Kidney (tissue), 14 donors: Measurements from ENCODE around the gene C10orf62. TPM values are rescaled to one million over a fixed set of nuclear protein-coding genes. Genes with fewer than 3 reads are reported as not detected.

Source experiments
- DNase-seq, 5 donors: peaks; one replicate each; pipeline ENCODE4 v3.0.0-alpha.2; 2013 to 2020
- FAIRE-seq: peaks from 2 replicates; lab custom pipeline; 2012; peaks lifted over from hg19 to GRCh38; lab: Jason Lieb, UNC
- H3K27ac ChIP-seq, 2 donors: one replicate each; pipeline ENCODE4 v1.7.0; 2013; ENCODE audit warnings: low read depth in 2 of 2, low read length in 2 of 2, inconsistent platforms in 1 of 2
- H3K27me3 ChIP-seq: one replicate; pipeline ENCODE4 v1.7.1; 2013; ENCODE audit warnings: low read length, inconsistent platforms; ENCODE audit not compliant: control insufficient read depth, insufficient read depth
- H3K36me3 ChIP-seq, 3 donors: one replicate each; pipeline versions ENCODE4 v1.7.0 to v1.7.1; 2013; ENCODE audit warnings: low read length in 3 of 3, control low read depth in 1 of 3, inconsistent platforms in 1 of 3; ENCODE audit not compliant: insufficient read depth in 3 of 3, control insufficient read depth in 2 of 3
- H3K4me1 ChIP-seq, 3 donors: one replicate each; pipeline versions ENCODE4 v1.7.0 to v1.7.1; 2013; ENCODE audit warnings: low read length in 3 of 3, inconsistent platforms in 1 of 3, low read depth in 1 of 3; ENCODE audit not compliant: control insufficient read depth in 2 of 3, insufficient read depth in 2 of 3
- H3K4me3 ChIP-seq, 3 donors: one replicate each; pipeline versions ENCODE4 v1.7.0 to v1.8.1; 2013; ENCODE audit warnings: low read length in 3 of 3, control low read depth in 1 of 3, inconsistent platforms in 1 of 3
- H3K9ac ChIP-seq, 3 donors: one replicate each; pipeline versions ENCODE4 v1.7.0 to v1.7.1; 2013; ENCODE audit warnings: low read length in 3 of 3, control low read depth in 1 of 3, inconsistent platforms in 1 of 3
- H3K9me3 ChIP-seq, 3 donors: one replicate each; pipeline versions ENCODE4 v1.7.0 to v1.7.1; 2013; ENCODE audit warnings: low read length in 3 of 3, control low read depth in 1 of 3, inconsistent platforms in 1 of 3; ENCODE audit not compliant: control insufficient read depth in 2 of 3, insufficient read depth in 1 of 3
- intact Hi-C: fragments of 100-400 bp; cut with DNase I; formaldehyde crosslinking; loops from one replicate; pipeline ENCODE4 v1.11.1; 2022
- polyA plus RNA-seq: library from polyadenylated mRNA; stranded (reverse); fragments of 350-450 nt; fragmentation: Illumina TruSeq; extraction: RNeasy Lipid Tissue Mini Kit (QIAGEN cat#74804); gene quantifications from one replicate; pipeline ENCODE4 v1.2.3, GENCODE V29; 2014; ENCODE audit warnings: low read depth, low replicate concordance; ENCODE audit not compliant: insufficient read depth
- total RNA-seq: library from RNA; stranded (reverse); fragmentation: NEBNext Ultra II Directional; extraction: Animal tissue kit (Norgen Biotek cat#: 25700); gene quantifications from one replicate; pipeline ENCODE4 v1.2.1, GENCODE V29; 2021
- TF ChIP-seq, protein P1 (sequence below): IDR thresholded peaks from 3 replicates; pipeline ENCODE4 v1.5.1; 2012; ENCODE audit warnings: mild to moderate bottlenecking, moderate library complexity, borderline replicate concordance; ENCODE audit not compliant: insufficient read depth; ENCODE audit errors: extremely low read depth
- donor health status: control.
- donor health status: control.
- donor health status: control.
- donor health status: control.
- donor health status: control.
- donor health status: DM: yes; HTN: yes; CAD: no.
- donor health status: Normal renal cell carcinoma (clear cell type).

Gene C10orf62
- total and polyA plus RNA-seq, 2 donors from 2014 or later = 0.77 to 1.6 TPM

- Histone ChIP-seq H3K9me3 (no peaks in the 10 kb centered on the region), H3K27me3 (no peaks in the 10 kb centered on the region), H3K27ac (no peak overlapping the region), H3K4me3 (no peak overlapping the region), H3K36me3 (no peaks in the 10 kb centered on the region), H3K4me1 (peaks cover 0 to 28% (median 15%) of the 10 kb centered on the region in 3 donors), H3K9ac (no peak overlapping the region)
- FAIRE-seq (no peak), DNase-seq (peak in 1 of 5 donors; percentile 22)
- TF ChIP-seq, protein P1, sequence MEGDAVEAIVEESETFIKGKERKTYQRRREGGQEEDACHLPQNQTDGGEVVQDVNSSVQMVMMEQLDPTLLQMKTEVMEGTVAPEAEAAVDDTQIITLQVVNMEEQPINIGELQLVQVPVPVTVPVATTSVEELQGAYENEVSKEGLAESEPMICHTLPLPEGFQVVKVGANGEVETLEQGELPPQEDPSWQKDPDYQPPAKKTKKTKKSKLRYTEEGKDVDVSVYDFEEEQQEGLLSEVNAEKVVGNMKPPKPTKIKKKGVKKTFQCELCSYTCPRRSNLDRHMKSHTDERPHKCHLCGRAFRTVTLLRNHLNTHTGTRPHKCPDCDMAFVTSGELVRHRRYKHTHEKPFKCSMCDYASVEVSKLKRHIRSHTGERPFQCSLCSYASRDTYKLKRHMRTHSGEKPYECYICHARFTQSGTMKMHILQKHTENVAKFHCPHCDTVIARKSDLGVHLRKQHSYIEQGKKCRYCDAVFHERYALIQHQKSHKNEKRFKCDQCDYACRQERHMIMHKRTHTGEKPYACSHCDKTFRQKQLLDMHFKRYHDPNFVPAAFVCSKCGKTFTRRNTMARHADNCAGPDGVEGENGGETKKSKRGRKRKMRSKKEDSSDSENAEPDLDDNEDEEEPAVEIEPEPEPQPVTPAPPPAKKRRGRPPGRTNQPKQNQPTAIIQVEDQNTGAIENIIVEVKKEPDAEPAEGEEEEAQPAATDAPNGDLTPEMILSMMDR = no peak
- intact Hi-C loops = no loop called here
Observed at GRCh38 chr10:97582169-97582568, 7.4 kb upstream of the C10orf62 start.

GRCh38 chr10:97583476-97583875 lies 6.0 kb upstream of the C10orf62 start:
- peak overlapping the region; percentile 94 to 95 for H3K27ac ChIP-seq
- FAIRE-seq = no peak

DNA sequence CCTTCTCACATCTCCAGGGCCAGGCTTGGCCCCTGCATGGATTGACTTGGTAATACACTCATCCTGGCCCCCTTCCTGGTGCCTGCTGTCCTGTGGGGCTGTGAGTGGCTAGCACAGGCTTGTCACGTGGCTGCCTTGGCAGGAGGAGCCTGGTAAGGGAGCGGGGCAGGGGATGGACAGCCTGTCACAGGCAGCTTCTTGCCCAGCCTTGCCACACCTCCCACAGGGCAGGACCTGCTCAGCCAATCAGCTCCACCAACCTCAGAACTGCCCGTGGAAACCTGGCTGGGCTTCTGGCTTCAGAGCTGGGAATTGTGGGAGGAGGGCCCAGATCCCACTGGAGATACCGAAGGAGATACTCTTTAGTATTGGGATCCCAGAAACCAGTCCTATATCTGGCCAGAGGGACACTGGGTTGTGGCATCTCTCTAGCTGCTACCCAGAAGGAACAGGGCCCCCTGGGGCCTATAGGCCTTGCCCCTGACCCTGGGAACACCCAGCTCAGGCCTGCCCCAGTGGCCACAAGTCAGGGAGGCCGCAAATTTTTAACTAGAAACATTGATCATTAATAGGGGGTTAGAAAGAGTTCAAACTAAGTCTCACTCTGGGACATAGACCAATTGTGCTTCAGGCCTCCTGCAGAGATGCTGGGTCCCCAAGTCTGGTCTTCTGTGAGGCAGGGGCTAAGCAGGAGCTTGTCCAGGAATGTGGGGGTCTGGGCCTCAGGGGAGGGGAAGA lies 5.3 kb upstream of the C10orf62 start, which contains the start of gene HOGA1:
TSS of gene HOGA1 (plus strand) at position 330 of the 738 bp plus-strand sequence. CDS start at position 645, 315 bp downstream.
- H3K9me3 ChIP-seq = no peaks in the 10 kb centered on the region
- H3K4me1 ChIP-seq = peaks cover 0 to 32% (median 17%) of the 10 kb centered on the region in 3 donors
- peak; percentile 21 for FAIRE-seq
- H3K4me3 ChIP-seq = peak within 1 kb of the TSS in 2 of 3 donors; percentile 40 to 76
- DNase-seq = peak; percentile 86 to 95 (median 88)
- TF ChIP-seq, protein P1 = no peak
- H3K27ac ChIP-seq = peak within 1 kb of the TSS; percentile 94 to 95
- H3K9ac ChIP-seq = peak within 1 kb of the TSS in 1 of 3 donors; percentile 86
- no peaks in the 10 kb centered on the region for H3K27me3 ChIP-seq
- intact Hi-C loops = no loop called here
- H3K36me3 ChIP-seq = no peaks in the 10 kb centered on the region

More at GRCh38 chr10:97583476-97583875, 6.0 kb upstream of the C10orf62 start:
- Histone ChIP-seq H3K4me3 (no peak overlapping the region), H3K9ac (peak overlapping the region in 1 of 3 donors; percentile 86), H3K4me1 (peaks cover 0 to 29% (median 15%) of the 10 kb centered on the region in 3 donors), H3K9me3 (no peaks in the 10 kb centered on the region), H3K27me3 (no peaks in the 10 kb centered on the region), H3K36me3 (no peaks in the 10 kb centered on the region)
- TF ChIP-seq, protein P1 = no peak
- intact Hi-C loops = no loop called here
- DNase-seq = no peak
